IPS-18a (cell line): ENCODE data around the gene PCSK2.

ENCODE experiments used
- H3K27ac ChIP-seq: one replicate; pipeline ENCODE4 v1.5.1; 2013; ENCODE audit warnings: low read length
- H3K27me3 ChIP-seq: one replicate; pipeline ENCODE4 v1.6.1; 2013; ENCODE audit warnings: mild to moderate bottlenecking, low read length; ENCODE audit not compliant: control insufficient read depth, insufficient read depth
- H3K36me3 ChIP-seq: one replicate; pipeline ENCODE4 v1.6.1; 2013; ENCODE audit warnings: low read depth, low read length; ENCODE audit not compliant: control insufficient read depth
- H3K4me1 ChIP-seq: one replicate; pipeline ENCODE4 v1.6.1; 2013; ENCODE audit warnings: low read depth, low read length; ENCODE audit not compliant: control insufficient read depth
- H3K4me3 ChIP-seq: one replicate; pipeline ENCODE4 v1.5.1; 2013; ENCODE audit warnings: low read length
- H3K9ac ChIP-seq: one replicate; pipeline ENCODE4 v1.6.1; 2013; ENCODE audit warnings: mild to moderate bottlenecking, low read length, moderate library complexity
- H3K9me3 ChIP-seq: one replicate; pipeline ENCODE4 v1.6.1; 2013; ENCODE audit warnings: low read depth, low read length; ENCODE audit not compliant: control insufficient read depth

Gene PCSK2

DNA sequence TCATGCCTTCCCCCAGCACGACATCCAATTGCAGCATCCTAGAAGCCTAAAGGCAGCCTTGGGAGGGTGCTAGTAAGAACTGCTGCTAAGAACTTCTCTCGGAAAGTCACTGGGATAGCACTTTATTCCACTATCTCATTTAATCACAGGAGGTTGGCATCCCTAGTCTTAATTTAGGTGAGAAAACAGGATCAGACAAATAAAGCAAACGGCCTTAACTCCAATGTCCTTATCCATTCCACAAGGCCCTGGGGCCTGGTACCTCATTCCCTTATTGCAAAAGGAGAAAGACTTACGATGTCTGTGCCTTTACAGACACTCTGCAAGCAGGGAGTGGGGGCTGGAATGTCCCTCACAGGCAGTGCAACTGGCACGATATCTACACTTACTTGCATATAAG is 243.7 kb downstream of the PCSK2 start:
- Histone ChIP-seq H3K27me3 (no peaks in the 10 kb centered on the region), H3K4me3 (no peak overlapping the region), H3K36me3 (no peaks in the 10 kb centered on the region), H3K9me3 (no peaks in the 10 kb centered on the region), H3K27ac (no peak overlapping the region), H3K9ac (no peak overlapping the region), H3K4me1 (no peaks in the 10 kb centered on the region)

DNA sequence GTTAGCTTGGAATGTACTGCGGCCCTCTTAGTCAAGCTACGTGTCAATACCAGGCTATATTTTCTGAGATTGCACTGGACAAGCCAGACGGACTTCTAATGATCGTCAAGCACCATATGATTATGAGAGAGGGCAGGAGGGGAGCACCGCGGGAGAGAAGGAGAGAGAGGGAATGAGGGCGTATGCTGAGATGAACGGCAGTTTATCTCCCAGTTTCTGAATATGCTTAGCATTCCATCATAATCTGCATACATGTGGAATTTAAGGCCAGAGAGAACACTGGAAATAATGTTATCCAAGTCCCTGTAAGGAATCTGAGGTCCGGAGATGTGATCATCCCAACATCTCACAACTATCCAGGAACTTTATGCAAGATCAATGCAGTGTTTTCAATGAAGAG is 244.1 kb downstream of the PCSK2 start:
- H3K36me3 ChIP-seq: no peaks in the 10 kb centered on the region
- H3K4me3 ChIP-seq: no peak overlapping the region
- H3K9me3 ChIP-seq: no peaks in the 10 kb centered on the region
- H3K27me3 ChIP-seq: no peaks in the 10 kb centered on the region
- H3K9ac ChIP-seq: no peak overlapping the region
- H3K4me1 ChIP-seq: no peaks in the 10 kb centered on the region
- H3K27ac ChIP-seq: no peak overlapping the region

DNA sequence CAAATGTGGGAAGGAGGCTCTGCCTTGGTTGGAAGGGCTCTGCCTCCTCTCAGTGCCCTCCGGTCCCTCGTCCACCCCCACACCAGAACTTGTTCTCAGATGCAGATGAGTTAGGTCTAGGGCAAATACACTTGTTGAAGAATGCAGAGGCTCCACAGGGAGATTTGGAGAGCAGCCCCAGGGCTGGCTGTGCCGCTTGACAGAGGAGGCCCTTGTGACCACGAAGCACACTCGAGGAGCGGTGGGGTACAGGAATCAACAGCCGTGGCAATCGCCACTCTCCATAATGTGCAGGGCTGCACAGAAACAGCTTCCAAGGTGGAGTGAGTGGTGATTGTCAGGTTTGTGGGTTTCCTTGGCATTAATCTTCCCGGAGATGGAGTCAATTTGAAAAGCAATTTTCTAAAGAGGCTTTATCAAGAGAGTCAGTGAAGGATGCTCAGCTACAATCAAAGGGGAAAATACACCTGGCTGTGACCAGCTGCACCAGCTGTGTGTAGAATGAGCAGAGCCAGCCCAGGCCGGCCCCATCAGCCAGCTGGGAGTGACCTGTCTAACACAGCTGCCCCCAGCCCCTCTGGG is 244.9 kb downstream of the PCSK2 start:
- no peaks in the 10 kb centered on the region for H3K36me3 ChIP-seq
- no peaks in the 10 kb centered on the region for H3K9me3 ChIP-seq
- H3K9ac ChIP-seq: no peak overlapping the region
- H3K27ac ChIP-seq: no peak overlapping the region
- H3K27me3 ChIP-seq: no peaks in the 10 kb centered on the region
- no peak overlapping the region for H3K4me3 ChIP-seq
- no peaks in the 10 kb centered on the region for H3K4me1 ChIP-seq

DNA sequence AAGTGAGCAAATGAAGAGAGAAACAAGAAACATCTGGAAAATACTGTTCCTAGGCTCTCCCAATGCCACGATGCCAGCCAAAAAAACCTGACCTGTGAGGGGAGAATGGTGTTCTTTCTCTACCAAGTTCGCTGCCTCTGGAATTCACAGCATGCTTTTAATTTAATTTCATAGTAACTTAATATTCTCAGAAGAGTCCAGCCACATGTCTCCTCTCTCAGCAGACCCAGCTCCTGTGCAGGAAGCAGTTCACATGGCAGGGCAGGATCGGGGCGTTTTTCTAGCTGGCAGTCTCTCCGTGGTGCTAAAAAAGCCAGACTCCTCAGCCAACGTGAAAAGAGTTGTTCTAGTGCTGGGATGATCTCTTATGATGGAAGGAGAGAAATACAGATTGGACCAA is 246.8 kb downstream of the PCSK2 start:
- Histone ChIP-seq H3K36me3 (no peaks in the 10 kb centered on the region), H3K9me3 (no peaks in the 10 kb centered on the region), H3K4me1 (no peaks in the 10 kb centered on the region), H3K27ac (no peak overlapping the region), H3K4me3 (no peak overlapping the region), H3K27me3 (no peaks in the 10 kb centered on the region), H3K9ac (no peak overlapping the region)

DNA sequence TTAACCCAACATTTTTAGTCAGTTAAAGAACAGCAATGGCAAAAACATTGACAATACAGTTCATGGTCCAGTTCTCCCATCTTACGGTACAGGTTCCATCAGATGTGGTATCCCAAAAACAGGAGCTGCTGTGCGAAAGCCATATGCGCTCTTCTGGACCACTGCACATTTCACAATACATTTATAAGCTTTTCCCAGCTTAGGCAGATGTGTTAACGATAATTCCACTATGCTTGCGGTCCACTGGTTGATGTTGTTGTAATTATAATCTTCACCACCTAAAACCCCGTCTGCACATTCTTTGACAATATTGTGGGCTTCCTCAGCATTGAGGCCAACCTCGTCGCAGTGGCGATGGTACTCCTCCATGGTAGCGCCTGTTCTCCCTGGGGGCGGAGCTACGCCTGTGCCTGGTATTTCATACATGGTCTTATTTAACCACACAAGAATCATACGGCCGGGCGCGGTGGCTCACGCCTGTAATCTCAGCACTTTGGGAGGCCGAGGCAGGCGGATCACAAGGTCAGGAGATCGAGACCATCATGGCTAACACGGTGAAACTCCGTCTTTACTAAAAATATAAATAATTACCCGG is 252.3 kb downstream of the PCSK2 start:
- Histone ChIP-seq H3K9ac (no peak overlapping the region), H3K4me3 (no peak overlapping the region), H3K36me3 (no peaks in the 10 kb centered on the region), H3K9me3 (no peaks in the 10 kb centered on the region), H3K27me3 (no peaks in the 10 kb centered on the region), H3K27ac (no peak overlapping the region), H3K4me1 (no peaks in the 10 kb centered on the region)

DNA sequence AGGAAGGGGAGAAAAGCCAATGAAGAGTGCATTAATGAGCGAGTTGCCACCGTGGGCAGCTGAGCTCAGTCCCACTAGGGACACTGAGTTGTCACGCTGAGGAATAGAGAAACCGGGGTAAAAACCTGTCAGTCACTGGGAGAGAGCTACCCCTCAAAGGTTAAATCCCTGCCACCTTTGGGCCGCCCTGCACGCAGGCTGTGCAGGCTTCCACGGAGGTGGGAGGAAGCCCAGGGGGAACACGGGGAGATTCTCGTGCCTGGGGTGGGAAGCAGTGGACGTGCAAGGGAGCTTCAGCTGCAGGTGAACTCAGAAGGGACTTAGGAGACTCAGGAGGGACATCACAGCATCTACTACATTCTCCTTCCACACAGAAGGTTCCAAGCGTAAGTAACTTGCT is 253.9 kb downstream of the PCSK2 start:
- no peak overlapping the region for H3K9ac ChIP-seq

DNA sequence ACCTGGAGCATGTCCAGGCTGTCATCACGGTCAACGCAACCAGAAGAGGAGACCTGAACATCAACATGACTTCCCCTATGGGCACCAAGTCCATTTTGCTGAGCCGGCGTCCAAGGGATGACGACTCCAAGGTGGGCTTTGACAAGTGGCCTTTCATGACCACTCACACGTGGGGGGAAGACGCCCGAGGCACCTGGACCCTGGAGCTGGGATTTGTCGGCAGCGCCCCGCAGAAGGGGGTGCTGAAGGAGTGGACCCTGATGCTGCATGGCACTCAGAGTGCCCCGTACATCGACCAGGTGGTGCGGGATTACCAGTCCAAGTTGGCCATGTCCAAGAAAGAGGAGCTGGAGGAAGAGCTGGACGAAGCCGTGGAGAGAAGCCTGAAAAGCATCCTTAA is 254.8 kb downstream of the PCSK2 start:
- H3K4me1 ChIP-seq: no peaks in the 10 kb centered on the region
- no peaks in the 10 kb centered on the region for H3K36me3 ChIP-seq
- H3K9me3 ChIP-seq: no peaks in the 10 kb centered on the region
- H3K9ac ChIP-seq: no peak overlapping the region
- H3K27me3 ChIP-seq: no peaks in the 10 kb centered on the region
- H3K27ac ChIP-seq: no peak overlapping the region
- no peak overlapping the region for H3K4me3 ChIP-seq

More for the DNA sequence above, 253.9 kb downstream of the PCSK2 start:
- Histone ChIP-seq H3K27ac (no peak overlapping the region), H3K36me3 (no peaks in the 10 kb centered on the region), H3K27me3 (no peaks in the 10 kb centered on the region), H3K4me1 (no peaks in the 10 kb centered on the region), H3K9me3 (no peaks in the 10 kb centered on the region), H3K4me3 (no peak overlapping the region)

DNA sequence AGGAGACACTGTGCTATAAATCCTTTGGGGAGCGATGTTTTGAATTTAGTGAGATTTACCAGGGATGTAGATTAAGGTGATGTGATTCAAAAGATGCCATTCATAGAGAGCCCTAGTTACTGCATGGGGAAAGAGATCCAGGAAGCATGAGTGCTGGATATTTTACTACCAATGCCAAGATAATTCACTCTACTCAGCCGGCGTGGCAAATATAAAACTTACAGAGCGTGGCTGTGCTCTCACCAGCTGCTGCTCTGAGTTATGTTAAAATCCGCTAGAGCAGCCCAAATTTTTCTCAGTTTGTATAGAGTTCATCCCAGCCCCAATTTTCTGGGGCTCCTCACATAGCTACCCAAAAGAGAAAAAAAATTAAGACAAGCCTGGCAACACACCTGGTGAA is 255.7 kb downstream of the PCSK2 start:
- H3K4me3 ChIP-seq: no peak overlapping the region
- no peaks in the 10 kb centered on the region for H3K4me1 ChIP-seq
- no peak overlapping the region for H3K27ac ChIP-seq
- H3K9me3 ChIP-seq: no peaks in the 10 kb centered on the region
- H3K36me3 ChIP-seq: no peaks in the 10 kb centered on the region
- H3K9ac ChIP-seq: no peak overlapping the region
- H3K27me3 ChIP-seq: no peaks in the 10 kb centered on the region

DNA sequence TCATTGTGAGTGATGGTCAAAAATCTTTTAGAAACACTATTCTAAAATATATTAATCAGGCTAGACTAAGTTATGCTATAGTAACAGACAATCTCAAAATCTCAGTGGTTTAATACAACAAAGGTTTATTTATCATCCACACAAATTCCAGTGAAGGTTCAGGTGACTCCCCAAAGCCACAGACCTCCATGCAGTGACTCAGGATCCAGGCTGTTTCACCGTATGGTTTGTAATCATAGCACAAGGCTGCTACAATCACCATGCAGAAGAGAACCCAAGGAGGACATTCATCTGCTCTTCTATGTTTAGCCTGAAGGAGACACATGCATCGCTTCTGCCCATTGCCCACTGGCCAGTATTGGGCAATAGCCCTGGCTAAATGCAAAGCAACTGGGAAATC is 258.2 kb downstream of the PCSK2 start:
- no peaks in the 10 kb centered on the region for H3K36me3 ChIP-seq
- H3K27ac ChIP-seq: no peak overlapping the region
- no peak overlapping the region for H3K9ac ChIP-seq
- H3K9me3 ChIP-seq: no peaks in the 10 kb centered on the region
- no peak overlapping the region for H3K4me3 ChIP-seq
- H3K4me1 ChIP-seq: no peaks in the 10 kb centered on the region
- no peaks in the 10 kb centered on the region for H3K27me3 ChIP-seq

DNA sequence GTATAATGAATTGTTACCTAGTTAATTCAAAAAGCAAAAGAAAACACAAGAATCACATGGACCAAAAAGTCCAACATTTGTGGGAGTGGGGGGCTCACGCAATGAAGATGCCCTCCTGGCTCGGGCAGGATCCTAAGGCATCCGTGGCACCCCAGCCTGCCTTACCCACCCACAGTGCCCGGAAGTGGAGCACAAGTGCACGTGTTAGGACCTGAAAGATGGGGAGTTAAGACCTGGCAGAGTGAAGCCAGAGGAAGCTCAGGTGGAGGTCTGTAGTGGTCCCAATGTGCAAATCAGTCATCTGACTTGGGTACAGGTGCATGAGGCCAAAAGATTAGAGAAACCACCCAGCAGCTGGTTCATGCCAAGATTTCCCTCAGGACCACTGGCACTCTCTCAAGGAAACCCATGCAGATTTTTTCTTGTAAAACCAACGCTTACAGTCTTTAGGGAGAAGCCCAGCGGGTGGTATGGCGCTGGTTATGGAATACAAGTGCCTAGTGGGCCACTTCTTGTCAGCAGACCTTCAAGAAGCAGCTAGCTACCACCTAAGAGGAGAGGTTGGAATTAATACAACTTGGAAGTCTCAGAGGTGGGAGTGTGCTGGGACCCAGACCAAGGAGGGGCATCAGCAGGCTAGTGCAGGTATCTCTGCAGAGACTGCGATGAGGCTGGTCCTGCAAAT is 262.2 kb downstream of the PCSK2 start:
- H3K36me3 ChIP-seq: no peaks in the 10 kb centered on the region
- H3K4me3 ChIP-seq: no peak overlapping the region
- no peaks in the 10 kb centered on the region for H3K9me3 ChIP-seq
- H3K4me1 ChIP-seq: no peaks in the 10 kb centered on the region
- no peaks in the 10 kb centered on the region for H3K27me3 ChIP-seq
- no peak overlapping the region for H3K27ac ChIP-seq
- H3K9ac ChIP-seq: no peak overlapping the region

DNA sequence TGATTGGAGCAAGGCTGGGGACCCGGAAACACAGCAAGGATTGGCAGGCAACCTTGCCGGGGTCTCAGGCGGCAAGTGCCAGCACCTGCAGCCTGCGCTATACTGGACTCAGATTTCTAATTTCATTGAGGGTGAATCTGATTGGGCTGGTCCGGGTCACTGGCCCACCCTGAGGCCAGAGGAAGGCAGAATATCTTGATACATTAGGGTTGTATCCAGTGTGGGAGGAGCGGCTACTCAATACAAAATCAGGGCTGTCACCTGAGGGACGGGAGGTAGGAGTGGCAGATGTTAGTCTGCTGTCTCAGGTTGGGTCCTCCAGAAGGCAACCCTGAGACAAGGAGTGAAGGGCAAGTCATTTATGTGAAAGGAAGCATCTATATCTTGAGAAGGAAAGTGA is 263.7 kb downstream of the PCSK2 start:
- Histone ChIP-seq H3K36me3 (no peaks in the 10 kb centered on the region), H3K9ac (no peak overlapping the region), H3K4me3 (no peak overlapping the region), H3K4me1 (no peaks in the 10 kb centered on the region), H3K27me3 (no peaks in the 10 kb centered on the region), H3K9me3 (no peaks in the 10 kb centered on the region), H3K27ac (no peak overlapping the region)

DNA sequence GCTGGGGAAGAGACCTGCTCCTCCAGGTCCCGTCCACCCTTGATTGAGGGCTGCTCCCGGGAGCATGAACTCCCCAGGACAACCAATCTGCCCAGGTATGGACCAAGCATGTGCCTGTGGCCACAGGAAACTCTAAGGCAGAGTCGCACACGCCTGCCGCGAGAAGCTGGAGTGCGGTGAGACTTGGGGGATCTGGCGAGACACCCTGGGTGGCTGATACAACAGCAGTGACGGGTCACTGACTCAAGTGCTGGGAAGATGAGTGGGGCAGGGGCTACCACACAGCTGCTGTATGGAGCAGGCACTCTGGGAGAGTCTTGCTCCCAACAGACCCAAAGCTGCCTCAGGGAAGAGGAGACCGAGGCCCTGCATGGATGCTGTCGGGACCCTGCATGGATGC is 264.2 kb downstream of the PCSK2 start:
- Histone ChIP-seq H3K27ac (no peak overlapping the region), H3K4me1 (no peaks in the 10 kb centered on the region), H3K36me3 (no peaks in the 10 kb centered on the region), H3K9me3 (no peaks in the 10 kb centered on the region), H3K9ac (no peak overlapping the region), H3K27me3 (no peaks in the 10 kb centered on the region), H3K4me3 (no peak overlapping the region)
